Limb (tissue), 2 donors: ENCODE measurements around the gene TERB2.
"Not testable (repeated sequence)": the region's sequence is repeated elsewhere in the genome, so short reads cannot be mapped to it uniquely, and the experiment has no call there.

ENCODE experiments used
- DNase-seq, 2 donors: peaks; one replicate each; pipeline ENCODE4 v3.0.0-alpha.2; 2016; ENCODE audit errors: extremely low spot score in 2 of 2

TERB2 gene, protein sequence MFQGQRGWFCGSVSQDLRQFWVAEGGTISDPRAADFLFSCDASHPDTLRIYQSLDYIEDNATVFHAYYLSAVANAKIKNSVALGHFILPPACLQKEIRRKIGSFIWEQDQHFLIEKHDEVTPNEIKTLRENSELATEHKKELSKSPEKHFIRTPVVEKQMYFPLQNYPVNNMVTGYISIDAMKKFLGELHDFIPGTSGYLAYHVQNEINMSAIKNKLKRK

DNA sequence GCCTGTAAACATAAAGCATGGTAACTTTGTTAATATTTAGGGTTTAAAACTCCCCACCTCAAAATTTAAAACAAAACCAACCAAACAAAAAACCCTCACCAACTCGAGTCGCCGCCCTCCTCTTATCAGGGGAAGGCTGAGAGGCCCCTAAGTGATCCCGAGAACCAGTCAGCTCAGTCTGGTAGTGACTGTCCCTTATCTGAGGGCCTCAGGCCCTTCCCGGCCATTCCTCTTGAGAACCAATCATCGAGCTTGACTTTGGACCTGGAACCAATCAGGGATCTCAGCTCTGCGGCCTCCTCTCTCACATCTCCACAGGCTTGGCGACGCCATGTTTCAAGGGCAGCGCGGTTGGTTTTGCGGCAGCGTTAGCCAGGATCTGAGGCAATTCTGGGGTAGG is at the start of gene TERB2:
Gene TERB2, plus strand, starts transcription at position 300 of the 400 bp plus-strand sequence. Its CDS starts 32 bp downstream, at position 332.
- DNase-seq = no peak

DNA sequence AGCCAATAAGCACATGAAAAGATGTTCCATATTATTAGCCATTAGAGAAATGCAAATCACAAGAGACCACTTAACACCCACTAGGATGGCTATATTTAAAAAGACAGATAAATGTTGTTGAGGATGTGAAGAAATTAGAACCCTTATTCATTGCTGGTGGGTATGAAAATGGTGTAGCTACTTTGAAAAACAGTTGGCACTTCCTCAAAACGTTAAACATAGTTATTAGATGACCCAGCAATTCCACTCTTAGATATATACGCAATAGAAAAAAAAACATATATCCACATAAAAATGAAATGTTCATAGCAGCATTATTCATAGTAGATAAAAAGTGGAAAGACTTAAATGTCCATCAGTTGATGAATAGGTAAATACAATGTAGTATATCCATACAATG is 47.1 kb upstream of the TERB2 start:
- no peak for DNase-seq

GRCh38 chr15:44910981-44911625 is 45.4 kb upstream of the TERB2 start:
- DNase-seq = no peak

DNA sequence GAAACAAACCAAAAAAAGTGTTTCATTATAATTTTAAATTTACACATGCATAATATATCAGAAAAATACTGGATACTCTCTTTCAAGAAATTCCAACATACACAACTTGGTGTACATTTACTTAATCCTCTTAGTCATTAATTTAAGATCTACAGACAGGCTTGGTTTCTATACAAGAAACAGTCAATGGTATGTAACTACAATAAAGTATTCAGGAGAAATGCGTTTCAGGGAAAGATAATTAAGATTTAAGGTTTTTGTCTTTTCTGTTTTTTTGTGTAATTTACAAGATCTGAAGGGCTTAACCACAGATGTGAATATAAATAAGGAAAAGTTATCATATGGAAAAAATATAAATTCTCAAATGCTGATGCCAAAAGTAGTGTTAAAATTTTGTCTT is 44.3 kb upstream of the TERB2 start:
- not testable (repeated sequence) for DNase-seq

DNA sequence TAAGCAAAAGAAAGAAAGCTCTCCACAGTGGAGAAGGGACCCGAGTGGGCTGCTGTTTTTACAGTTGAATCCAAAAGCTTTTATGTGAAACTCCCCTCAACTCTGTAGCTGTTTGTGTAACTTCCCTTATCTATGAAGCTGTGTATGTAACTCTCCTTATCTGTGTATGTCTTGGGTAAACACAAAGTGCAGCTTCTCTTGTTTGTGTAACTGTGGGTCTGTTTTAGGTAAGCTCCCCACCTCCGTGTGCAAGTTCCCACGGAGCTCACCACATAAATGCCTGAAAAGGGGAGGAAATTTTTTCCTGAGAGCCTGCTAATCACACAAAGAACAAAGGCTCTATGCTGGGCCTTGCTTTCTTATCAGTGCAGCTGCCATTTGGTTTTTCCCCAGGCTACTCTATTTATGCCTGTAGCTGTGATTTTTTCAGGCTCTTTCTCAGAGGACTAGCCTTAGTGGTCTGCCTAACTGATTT is 43.5 kb upstream of the TERB2 start:
- DNase-seq = not testable (repeated sequence)

GRCh38 chr15:44918136-44918535 is 38.4 kb upstream of the TERB2 start:
- no peak for DNase-seq

DNA sequence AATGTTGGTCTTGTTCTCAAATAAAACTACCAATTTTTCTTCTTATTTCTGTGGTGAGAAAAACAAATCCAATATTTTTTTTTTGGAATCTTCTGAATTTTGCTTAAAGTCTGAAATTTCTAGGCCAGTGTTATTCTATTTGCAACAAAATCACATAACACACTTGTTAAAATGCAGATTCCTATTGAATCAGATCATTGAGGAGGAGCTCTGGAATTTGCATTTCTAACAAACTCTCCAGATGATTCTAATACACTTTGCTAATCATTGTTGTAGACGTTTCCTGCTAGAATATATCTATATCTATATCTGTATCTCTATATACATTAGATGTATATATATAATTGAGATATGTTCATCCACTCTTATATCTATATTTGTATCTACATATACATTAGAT is 27.8 kb upstream of the TERB2 start:
- not testable (repeated sequence) for DNase-seq

GRCh38 chr15:44930283-44930682 is 26.2 kb upstream of the TERB2 start:
- DNase-seq = not testable (repeated sequence)

GRCh38 chr15:44958302-44958701 is 1.8 kb downstream of the TERB2 start:
- DNase-seq = not testable (repeated sequence)

DNA sequence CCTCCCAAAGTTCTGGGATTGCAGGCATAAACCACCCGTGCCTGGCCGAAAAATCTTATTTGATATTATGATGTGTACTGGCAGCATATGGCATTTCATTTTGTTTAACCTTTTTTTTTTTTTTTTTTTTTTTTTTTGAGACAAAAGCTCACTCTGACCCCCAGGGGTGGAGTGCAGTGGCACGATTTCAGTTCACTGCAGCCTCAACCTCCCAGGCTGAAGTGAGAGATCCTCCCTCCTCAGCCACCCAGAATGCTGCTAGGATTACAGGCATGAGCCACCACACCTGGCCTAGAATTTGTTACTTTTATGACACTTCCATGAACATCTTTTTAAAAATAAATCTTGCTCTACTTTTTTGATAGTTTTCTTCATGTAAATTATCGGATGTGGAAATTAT is 12.0 kb downstream of the TERB2 start:
- DNase-seq = no peak

GRCh38 chr15:44971036-44971435 is 14.5 kb downstream of the TERB2 start:
- DNase-seq = no peak

- DNase-seq = not testable (repeated sequence)
Observed at GRCh38 chr15:44976183-44976582, 19.7 kb downstream of the TERB2 start.

GRCh38 chr15:44977781-44978180 is 21.3 kb downstream of the TERB2 start:
- DNase-seq = not testable (repeated sequence)

- not testable (repeated sequence) for DNase-seq
Observed at GRCh38 chr15:44979617-44980339, 23.3 kb downstream of the TERB2 start.

DNA sequence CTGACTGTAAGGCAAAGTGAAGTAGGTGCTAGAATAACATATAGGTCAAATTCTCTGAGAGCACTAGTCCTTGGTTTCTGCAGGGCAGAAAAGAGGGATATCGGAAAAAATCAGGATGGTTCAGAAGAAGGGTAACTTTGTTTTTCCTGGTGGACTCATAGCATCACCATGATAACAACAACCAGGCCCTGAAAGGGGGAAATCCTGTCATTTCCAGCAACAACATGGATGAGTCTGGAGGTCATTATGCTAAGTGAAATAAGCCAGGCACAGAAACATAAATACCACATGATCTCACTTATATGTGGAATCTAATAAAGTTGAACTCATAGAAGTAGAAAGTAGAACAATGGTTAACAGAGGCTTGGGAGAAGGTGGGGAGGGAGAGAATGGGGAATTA is 27.7 kb downstream of the TERB2 start:
- not testable (repeated sequence) for DNase-seq

GRCh38 chr15:44986346-44987055 is 30.0 kb downstream of the TERB2 start:
- DNase-seq = not testable (repeated sequence)

DNA sequence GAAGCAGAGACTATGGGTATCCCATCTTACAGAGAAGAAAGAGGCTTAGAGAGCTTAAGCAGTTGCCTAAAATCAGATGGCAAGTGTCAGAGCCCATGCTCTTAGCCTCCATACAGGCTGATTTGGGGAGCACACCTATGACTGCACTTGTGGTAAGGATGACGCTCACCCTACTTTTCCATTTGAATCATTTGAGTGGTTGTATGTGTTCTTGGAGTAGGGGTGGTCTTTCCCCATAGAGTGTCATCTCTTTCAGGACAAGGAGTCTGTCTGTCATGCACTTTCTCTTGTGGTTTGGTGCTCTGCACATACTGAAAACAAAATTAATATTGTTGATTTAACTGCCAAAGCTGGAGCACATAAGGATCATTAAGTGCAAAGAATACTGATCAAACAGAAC is 31.2 kb downstream of the TERB2 start:
- not testable (repeated sequence) for DNase-seq

DNA sequence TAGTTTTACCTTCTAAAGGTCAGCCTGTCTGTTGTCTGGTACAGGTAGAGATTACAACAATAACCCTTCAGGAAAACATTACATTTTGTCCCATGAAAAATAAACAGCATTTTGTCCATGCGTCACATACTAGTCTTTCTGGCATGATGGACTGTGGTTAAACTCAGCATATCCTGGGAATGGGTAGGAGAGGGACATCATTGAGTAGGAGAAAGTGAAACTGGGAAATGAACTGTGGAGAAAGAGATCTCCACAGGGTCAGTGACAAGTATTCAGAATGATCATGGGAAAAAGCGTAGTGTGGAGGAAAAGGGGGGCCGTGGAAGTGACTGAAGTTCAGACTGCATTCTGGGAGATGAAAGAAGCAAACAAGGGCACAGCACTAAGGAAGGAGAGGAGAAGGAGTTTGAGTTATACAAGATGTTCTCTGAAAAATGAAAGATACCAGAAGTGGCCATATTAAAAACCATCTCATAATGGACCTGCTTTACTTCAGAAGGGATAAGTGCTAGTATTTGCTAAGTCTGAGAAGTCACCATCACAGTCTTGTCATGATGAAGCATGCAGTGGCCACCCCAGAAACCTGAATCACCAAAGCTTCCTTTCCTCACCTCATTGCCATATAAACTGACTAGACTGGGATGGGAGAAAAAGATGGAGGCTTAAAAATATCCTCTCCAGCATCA is 31.8 kb downstream of the TERB2 start:
- DNase-seq = not testable (repeated sequence)

DNA sequence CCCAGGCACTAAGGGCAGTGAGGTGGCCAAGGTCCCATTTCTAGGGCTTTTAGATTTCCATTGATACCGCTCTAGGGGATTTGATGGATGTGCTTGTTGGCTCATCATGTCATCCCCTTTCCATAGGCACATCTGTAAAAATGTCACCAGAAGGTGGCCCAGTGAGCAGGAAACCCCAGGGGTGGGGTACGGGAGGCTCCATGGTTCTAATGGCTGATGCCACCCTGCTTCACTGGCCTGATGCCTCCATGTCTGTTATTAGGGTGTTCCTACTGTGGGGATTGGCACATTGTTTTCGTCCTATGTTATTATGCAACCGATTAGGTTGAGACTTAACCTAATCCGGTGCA is 32.4 kb downstream of the TERB2 start:
- not testable (repeated sequence) for DNase-seq

DNA sequence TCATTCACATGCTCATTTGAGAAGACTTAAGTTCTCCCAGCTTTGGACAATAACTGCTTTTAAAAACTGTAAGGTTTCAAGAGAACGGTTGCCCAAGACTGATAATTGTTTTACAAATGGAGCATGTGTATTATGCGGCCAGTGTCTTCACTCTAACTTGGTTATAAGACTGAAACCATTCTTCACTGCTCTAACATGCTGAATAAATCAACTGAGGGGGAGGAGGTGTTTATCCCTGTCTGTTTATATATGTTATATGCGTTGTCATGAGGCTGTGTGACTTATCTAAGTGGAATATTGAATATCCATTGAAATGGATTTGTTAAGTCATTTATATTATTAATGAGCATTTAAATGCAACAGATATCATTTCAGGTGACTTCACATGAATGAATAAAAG is 41.1 kb downstream of the TERB2 start:
- not testable (repeated sequence) for DNase-seq

DNA sequence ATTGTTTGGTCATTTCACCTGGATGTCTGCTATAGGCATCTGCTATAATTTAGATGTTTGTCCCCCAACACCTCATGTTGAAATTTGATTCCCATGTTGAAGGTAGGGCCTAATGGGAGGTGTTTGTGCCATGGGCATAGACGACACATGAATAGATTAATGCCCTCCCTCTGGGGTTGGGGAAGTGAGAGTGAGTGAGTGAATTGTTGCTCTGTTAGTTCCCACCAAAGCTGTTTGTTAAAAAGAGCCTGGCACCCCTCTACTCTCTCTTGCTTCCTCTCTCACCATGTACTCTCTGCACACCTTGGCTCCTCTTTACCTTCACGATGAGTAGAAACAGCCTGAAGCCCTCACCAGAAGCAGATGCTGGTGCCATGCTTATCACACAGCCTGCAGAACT is 42.6 kb downstream of the TERB2 start:
- no peak for DNase-seq
